ENCODE results near the gene PACRG. TPM values are rescaled to one million over a fixed set of nuclear protein-coding genes. Genes with fewer than 3 reads are reported as not detected.

The PACRG gene
- total and polyA plus RNA-seq, 2 of the 4 experiments (the other 2 are of a cell fraction) = not detected

DNA sequence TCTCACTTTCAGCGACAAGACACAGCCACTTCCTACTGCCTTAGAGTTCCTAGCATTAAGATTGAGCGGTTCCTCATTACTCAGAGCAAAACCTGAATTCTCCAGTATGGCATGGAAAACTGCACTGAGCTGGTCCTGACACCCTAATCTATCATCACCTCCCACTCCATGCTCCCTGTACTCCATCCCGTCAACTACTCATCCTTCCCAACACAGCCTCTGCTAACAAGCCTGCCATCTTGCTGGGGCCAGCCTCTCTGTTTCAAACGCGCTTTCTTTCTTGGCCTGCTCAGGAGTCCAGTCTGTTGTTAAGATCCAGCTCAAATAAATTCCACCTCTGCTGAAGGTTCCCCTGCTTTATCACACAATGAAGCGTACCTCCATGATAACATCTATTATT lies 12.2 kb upstream of the PACRG start:
- no peak overlapping the region for H3K4me2 ChIP-seq (ENCODE audit: low read depth, low read length)
- no peak overlapping the region for H3K27ac ChIP-seq (ENCODE audit: insufficient read depth, low read length)
- BruUV-seq (replicated peaks) = no TSS peak
- H4K8ac ChIP-seq (ENCODE audit: low read depth in 2 of 2, low read length in 2 of 2) = no peak overlapping the region
- H3K56ac ChIP-seq (ENCODE audit: extremely low read depth, insufficient read depth, low read length) = no peak overlapping the region
- H3K27me3 ChIP-seq (ENCODE audit: control insufficient read depth, insufficient read depth, low read length) = no peaks in the 10 kb centered on the region
- H2AK9ac ChIP-seq (replicated peaks; ENCODE audit: low read depth, low read length, poor library complexity) = no peak overlapping the region
- H3K9me1 ChIP-seq (ENCODE audit: insufficient read depth, low read length) = no peaks in the 10 kb centered on the region
- H2BK15ac ChIP-seq (ENCODE audit: low read depth, low read length) = no peak overlapping the region
- no peaks in the 10 kb centered on the region for H3K79me1 ChIP-seq (ENCODE audit: low read depth in 1 of 2, low read length in 2 of 2)
- no peak overlapping the region for H3K4me3 ChIP-seq (ENCODE audit: insufficient read depth, low read depth, low read length)
- intact Hi-C loops (cut with micrococcal nuclease) = no loop called here
- TF ChIP-seq POLR2A (IDR thresholded peaks at IDR 0.05; ENCODE audit: low read depth, low read length) (no peak), NFE2L2 (IDR thresholded peaks at IDR 0.05; ENCODE audit: low read depth, low read length) (no peak), MXI1 (IDR thresholded peaks at IDR 0.05; ENCODE audit: borderline replicate concordance, low read depth, low read length) (no peak), RAD21 (IDR thresholded peaks at IDR 0.05; ENCODE audit: low read length) (no peak), BHLHE40 (IDR thresholded peaks at IDR 0.05; ENCODE audit: low read depth, low read length) (no peak), MAZ (IDR thresholded peaks at IDR 0.05; ENCODE audit: borderline replicate concordance, low read depth, low read length) (no peak), FOS (IDR thresholded peaks at IDR 0.05; ENCODE audit: low read depth, low read length) (no peak), MAFK (IDR thresholded peaks at IDR 0.05; ENCODE audit: low read depth, low read length) (no peak), RFX5 (IDR thresholded peaks at IDR 0.05; ENCODE audit: low read depth, low read length) (no peak), SMC3 (IDR thresholded peaks at IDR 0.05; ENCODE audit: low read depth, low read length) (no peak)
- TF ChIP-seq, protein P1, sequence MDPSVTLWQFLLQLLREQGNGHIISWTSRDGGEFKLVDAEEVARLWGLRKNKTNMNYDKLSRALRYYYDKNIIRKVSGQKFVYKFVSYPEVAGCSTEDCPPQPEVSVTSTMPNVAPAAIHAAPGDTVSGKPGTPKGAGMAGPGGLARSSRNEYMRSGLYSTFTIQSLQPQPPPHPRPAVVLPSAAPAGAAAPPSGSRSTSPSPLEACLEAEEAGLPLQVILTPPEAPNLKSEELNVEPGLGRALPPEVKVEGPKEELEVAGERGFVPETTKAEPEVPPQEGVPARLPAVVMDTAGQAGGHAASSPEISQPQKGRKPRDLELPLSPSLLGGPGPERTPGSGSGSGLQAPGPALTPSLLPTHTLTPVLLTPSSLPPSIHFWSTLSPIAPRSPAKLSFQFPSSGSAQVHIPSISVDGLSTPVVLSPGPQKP (IDR thresholded peaks at IDR 0.05; ENCODE audit: borderline replicate concordance, low read depth, low read length) = no peak
- TF ChIP-seq, protein P2, sequence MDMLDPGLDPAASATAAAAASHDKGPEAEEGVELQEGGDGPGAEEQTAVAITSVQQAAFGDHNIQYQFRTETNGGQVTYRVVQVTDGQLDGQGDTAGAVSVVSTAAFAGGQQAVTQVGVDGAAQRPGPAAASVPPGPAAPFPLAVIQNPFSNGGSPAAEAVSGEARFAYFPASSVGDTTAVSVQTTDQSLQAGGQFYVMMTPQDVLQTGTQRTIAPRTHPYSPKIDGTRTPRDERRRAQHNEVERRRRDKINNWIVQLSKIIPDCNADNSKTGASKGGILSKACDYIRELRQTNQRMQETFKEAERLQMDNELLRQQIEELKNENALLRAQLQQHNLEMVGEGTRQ (IDR thresholded peaks at IDR 0.05; ENCODE audit: low read depth, low read length) = no peak
- ChIA-PET CTCF (no interaction called here), POLR2A (ENCODE audit: unreplicated experiment) (no interaction called here)
- no peak overlapping the region for H2BK5ac ChIP-seq (ENCODE audit: low read depth, low read length, poor library complexity, severe bottlenecking)
- H3K36me3 ChIP-seq (ENCODE audit: control insufficient read depth, insufficient read depth, low read length) = no peaks in the 10 kb centered on the region
- no peaks in the 10 kb centered on the region for H3K4me1 ChIP-seq (ENCODE audit: control insufficient read depth, insufficient read depth, low read length)
- no peak overlapping the region for H3K18ac ChIP-seq (ENCODE audit: low read depth, low read length)
- H2AFZ ChIP-seq (replicated peaks; ENCODE audit: low read length, poor library complexity) = no peak overlapping the region
- no peak overlapping the region for H4K5ac ChIP-seq (ENCODE audit: low read depth, low read length)
- H3K14ac ChIP-seq (replicated peaks; ENCODE audit: low read depth, low read length) = no peak overlapping the region
- no peak overlapping the region for H2BK120ac ChIP-seq (ENCODE audit: low read depth, low read length)
- H3K9me3 ChIP-seq (ENCODE audit: control insufficient read depth, insufficient read depth, low read length) = peaks cover 2% of the 10 kb centered on the region; the same call in 1 of the 2 replicates
- H4K20me1 ChIP-seq (ENCODE audit: insufficient read depth, low read length) = no peaks in the 10 kb centered on the region
- H3K23ac ChIP-seq (ENCODE audit: low read depth, low read length) = no peak overlapping the region
- WGBS, 2 experiments (ENCODE audit: extremely low coverage in 2 of 2, insufficient read length in 1 of 2) = 53% methylated on average over 5 of the region's 6 CpGs; no CpG with 5 or more reads in 1 of the 2 experiments
- dilution Hi-C loops (cut with HindIII; ENCODE audit: low sequenced_read_pairs, unreplicated experiment) = no loop called here
- DNase-seq (no peak), ATAC-seq (ENCODE audit: low read depth) (no peak)
- no peak overlapping the region for H2AK5ac ChIP-seq (ENCODE audit: low read depth, low read length)
- no peak overlapping the region for H3K4ac ChIP-seq (ENCODE audit: low read depth, low read length)
- no peak overlapping the region for H2BK20ac ChIP-seq (ENCODE audit: low read depth, low read length)
- H3K9ac ChIP-seq (ENCODE audit: low read depth, low read length) = no peak overlapping the region
- no peak overlapping the region for H4K91ac ChIP-seq (ENCODE audit: insufficient read depth, low read depth, low read length)
- in situ Hi-C loops (cut with MboI; ENCODE audit: low sequenced_read_pairs) = no loop called here
